Measurements from ENCODE around the gene CACNA2D1.

DNA sequence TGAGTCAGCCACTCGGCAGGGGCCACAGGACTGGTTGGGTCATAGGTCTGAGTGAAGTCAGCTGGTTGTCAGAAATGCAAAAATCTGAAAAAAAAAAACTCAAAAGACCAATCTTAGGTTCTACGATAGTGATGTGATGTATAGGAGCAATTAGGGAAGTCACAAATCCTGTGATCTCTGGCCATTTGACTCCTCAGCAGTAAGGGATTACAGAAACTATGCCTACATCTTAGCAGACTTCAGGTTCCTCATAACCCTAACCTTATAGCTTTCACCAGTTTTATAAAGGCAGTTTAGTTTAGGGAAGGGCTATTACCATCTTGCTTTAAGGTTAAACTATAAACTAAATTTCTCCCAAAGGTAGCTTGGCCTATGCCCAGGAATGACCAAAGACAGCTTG lies 510.6 kb downstream of the CACNA2D1 start:
- TF ChIP-seq RFX5 (IDR thresholded peaks at IDR 0.05) (no peak), POLR2A (IDR thresholded peaks at IDR 0.05; ENCODE audit: low read length) (no peak), SREBF2 (IDR thresholded peaks at IDR 0.05) (no peak), EHMT2 (IDR thresholded peaks at IDR 0.05; ENCODE audit: low read depth) (no peak), FOSL2 (IDR thresholded peaks at IDR 0.05) (no peak), FOSL2 (CRISPR knock-in tag; IDR thresholded peaks at IDR 0.05) (no peak), MYC (IDR thresholded peaks at IDR 0.05; ENCODE audit: borderline replicate concordance, low read length) (no peak), ZSCAN20 (CRISPR knock-in tag; IDR thresholded peaks at IDR 0.05) (no peak), JUN (IDR thresholded peaks at IDR 0.05) (no peak)
- TF ChIP-seq, protein P1, sequence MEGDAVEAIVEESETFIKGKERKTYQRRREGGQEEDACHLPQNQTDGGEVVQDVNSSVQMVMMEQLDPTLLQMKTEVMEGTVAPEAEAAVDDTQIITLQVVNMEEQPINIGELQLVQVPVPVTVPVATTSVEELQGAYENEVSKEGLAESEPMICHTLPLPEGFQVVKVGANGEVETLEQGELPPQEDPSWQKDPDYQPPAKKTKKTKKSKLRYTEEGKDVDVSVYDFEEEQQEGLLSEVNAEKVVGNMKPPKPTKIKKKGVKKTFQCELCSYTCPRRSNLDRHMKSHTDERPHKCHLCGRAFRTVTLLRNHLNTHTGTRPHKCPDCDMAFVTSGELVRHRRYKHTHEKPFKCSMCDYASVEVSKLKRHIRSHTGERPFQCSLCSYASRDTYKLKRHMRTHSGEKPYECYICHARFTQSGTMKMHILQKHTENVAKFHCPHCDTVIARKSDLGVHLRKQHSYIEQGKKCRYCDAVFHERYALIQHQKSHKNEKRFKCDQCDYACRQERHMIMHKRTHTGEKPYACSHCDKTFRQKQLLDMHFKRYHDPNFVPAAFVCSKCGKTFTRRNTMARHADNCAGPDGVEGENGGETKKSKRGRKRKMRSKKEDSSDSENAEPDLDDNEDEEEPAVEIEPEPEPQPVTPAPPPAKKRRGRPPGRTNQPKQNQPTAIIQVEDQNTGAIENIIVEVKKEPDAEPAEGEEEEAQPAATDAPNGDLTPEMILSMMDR (IDR thresholded peaks at IDR 0.05) = no peak
- TF ChIP-seq, protein P2, sequence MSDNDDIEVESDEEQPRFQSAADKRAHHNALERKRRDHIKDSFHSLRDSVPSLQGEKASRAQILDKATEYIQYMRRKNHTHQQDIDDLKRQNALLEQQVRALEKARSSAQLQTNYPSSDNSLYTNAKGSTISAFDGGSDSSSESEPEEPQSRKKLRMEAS (IDR thresholded peaks at IDR 0.05) = no peak
- TF ChIP-seq, protein P3, sequence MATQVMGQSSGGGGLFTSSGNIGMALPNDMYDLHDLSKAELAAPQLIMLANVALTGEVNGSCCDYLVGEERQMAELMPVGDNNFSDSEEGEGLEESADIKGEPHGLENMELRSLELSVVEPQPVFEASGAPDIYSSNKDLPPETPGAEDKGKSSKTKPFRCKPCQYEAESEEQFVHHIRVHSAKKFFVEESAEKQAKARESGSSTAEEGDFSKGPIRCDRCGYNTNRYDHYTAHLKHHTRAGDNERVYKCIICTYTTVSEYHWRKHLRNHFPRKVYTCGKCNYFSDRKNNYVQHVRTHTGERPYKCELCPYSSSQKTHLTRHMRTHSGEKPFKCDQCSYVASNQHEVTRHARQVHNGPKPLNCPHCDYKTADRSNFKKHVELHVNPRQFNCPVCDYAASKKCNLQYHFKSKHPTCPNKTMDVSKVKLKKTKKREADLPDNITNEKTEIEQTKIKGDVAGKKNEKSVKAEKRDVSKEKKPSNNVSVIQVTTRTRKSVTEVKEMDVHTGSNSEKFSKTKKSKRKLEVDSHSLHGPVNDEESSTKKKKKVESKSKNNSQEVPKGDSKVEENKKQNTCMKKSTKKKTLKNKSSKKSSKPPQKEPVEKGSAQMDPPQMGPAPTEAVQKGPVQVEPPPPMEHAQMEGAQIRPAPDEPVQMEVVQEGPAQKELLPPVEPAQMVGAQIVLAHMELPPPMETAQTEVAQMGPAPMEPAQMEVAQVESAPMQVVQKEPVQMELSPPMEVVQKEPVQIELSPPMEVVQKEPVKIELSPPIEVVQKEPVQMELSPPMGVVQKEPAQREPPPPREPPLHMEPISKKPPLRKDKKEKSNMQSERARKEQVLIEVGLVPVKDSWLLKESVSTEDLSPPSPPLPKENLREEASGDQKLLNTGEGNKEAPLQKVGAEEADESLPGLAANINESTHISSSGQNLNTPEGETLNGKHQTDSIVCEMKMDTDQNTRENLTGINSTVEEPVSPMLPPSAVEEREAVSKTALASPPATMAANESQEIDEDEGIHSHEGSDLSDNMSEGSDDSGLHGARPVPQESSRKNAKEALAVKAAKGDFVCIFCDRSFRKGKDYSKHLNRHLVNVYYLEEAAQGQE (IDR thresholded peaks at IDR 0.05) = no peak
